A673 (cell line): Measurements from ENCODE around the gene GSC. TPM values are rescaled to one million over a fixed set of nuclear protein-coding genes. Genes with fewer than 3 reads are reported as not detected.

ENCODE experiments used
- BruUV-seq: library from RNA; stranded (reverse); fragments of 400-500 nt; replicated peaks from 2 replicates; lab custom pipeline; 2021; lab: Mats Ljungman, UMichigan
- CTCF ChIA-PET: fragments of 300-600 bp; sonication (Branson Sonifier 250); formaldehyde crosslinking; loops from one replicate; lab custom pipeline; 2022; ENCODE audit warnings: antibody characterized with exemption; lab: Charles Lee
- POLR2A ChIA-PET: fragments of 300-600 bp; sonication (Branson Sonifier 250); formaldehyde crosslinking; loops from one replicate; lab custom pipeline; 2022; ENCODE audit warnings: antibody characterized with exemption; ENCODE audit not compliant: low non-redundant PET; lab: Charles Lee
- DNase-seq: peaks from one replicate; pipeline ENCODE4 v3.0.0-alpha.2; 2015; ENCODE audit warnings: low spot score
- H3K27ac ChIP-seq: fragments of 200-600 bp; sonication (generic); 2 replicates; pipeline ENCODE4 v1.5.1; 2016; ENCODE audit warnings: mixed run types, low read depth, mild to moderate bottlenecking, mixed read lengths, antibody characterized with exemption, low read length; ENCODE audit not compliant: poor library complexity, severe bottlenecking
- H3K27me3 ChIP-seq: fragments of 200-600 bp; sonication (generic); replicated peaks from 2 replicates; pipeline ENCODE4 v1.6.1; 2017; ENCODE audit warnings: mixed run types, low read depth, mild to moderate bottlenecking, mixed read lengths, antibody characterized with exemption, low read length; ENCODE audit not compliant: insufficient read depth, poor library complexity
- H3K36me3 ChIP-seq: fragments of 200-600 bp; sonication (generic); 2 replicates; pipeline ENCODE4 v1.6.1; 2016; ENCODE audit warnings: mixed run types, mild to moderate bottlenecking, mixed read lengths, antibody characterized with exemption, low read length; ENCODE audit not compliant: insufficient read depth, poor library complexity, severe bottlenecking
- H3K4me1 ChIP-seq: fragments of 200-600 bp; sonication (generic); 2 replicates; pipeline ENCODE4 v1.6.1; 2017; ENCODE audit warnings: mixed run types, mild to moderate bottlenecking, mixed read lengths, antibody characterized with exemption, low read length; ENCODE audit not compliant: insufficient read depth, poor library complexity, severe bottlenecking
- H3K4me3 ChIP-seq: fragments of 200-600 bp; sonication (generic); 2 replicates; pipeline ENCODE4 v1.5.1; 2016; ENCODE audit warnings: low read depth, mixed run types, mild to moderate bottlenecking, mixed read lengths, low read length; ENCODE audit not compliant: poor library complexity, severe bottlenecking
- H3K9me3 ChIP-seq: fragments of 200-600 bp; sonication (generic); 2 replicates; pipeline ENCODE4 v1.6.1; 2016; ENCODE audit warnings: mixed run types, low read depth, mild to moderate bottlenecking, mixed read lengths, antibody characterized with exemption, low read length; ENCODE audit not compliant: poor library complexity, severe bottlenecking
- EZH2 ChIP-seq: fragments of 200-600 bp; sonication (generic); IDR thresholded peaks from 2 replicates; pipeline ENCODE4 v1.6.1; 2017; ENCODE audit warnings: borderline replicate concordance, low read depth, mild to moderate bottlenecking, mixed read lengths, antibody characterized with exemption, low read length; ENCODE audit not compliant: poor library complexity, severe bottlenecking
- intact Hi-C: fragments of 100-400 bp; cut with micrococcal nuclease; formaldehyde crosslinking; loops from one replicate; pipeline ENCODE4 v1.10.0; 2022; ENCODE audit not compliant: unreplicated experiment
- total RNA-seq: library from RNA; stranded (reverse); gene quantifications from 2 replicates; pipeline ENCODE4 v1.2.3, GENCODE V29; 2021
- TF ChIP-seq, protein P1 (sequence below): fragments of 300-800, 200-600 bp; sonication (generic); conservative IDR thresholded peaks from 2 replicates; pipeline ENCODE4 v1.5.1; 2017; ENCODE audit warnings: low read depth, mild to moderate bottlenecking, antibody characterized with exemption, low read length, moderate library complexity, mixed read lengths

GSC gene
- total RNA-seq, 1 experiment from 2014 or later: 4.2 TPM

DNA sequence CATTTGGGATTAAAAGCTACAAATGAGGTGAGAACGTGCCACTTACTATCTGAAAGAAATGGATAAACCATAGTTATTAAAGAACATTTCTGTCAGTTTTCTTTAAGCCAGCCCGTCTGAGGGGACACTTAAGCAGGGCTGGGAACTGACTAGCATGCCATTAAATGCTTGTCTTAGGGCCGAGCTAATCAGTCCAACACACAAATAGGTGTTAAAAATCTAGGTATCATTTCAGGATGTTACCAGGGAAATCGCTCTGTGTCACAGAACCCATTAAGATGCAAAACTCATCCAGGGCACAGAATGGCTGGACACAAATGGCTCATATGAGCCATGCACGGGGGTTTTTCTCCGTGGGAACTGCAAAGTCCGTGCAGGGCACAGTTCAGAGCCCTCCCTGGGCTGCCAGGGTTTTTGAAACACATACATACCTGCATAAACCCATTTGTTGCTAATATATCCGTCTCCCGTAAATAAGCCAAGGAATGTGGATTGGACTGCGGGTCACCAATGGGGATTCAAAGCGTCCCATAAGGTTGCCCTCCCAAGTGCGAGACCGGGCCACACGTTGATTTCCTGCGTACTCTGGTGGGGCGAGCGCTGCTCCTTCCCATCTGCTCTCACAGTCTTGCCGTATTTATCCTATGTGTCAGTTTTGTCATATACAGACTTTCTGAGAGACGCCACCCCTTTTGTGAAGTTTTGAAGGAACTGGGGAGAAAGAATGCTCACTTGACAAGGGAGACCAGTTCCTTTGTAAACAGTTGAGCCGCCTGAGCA is 5.4 kb upstream of the GSC start:
- Histone ChIP-seq H3K27me3 (peaks cover 5% of the 10 kb centered on the region), H3K27ac (no peak overlapping the region), H3K4me1 (peaks cover 11% of the 10 kb centered on the region), H3K4me3 (no peak overlapping the region), H3K36me3 (no peaks in the 10 kb centered on the region), H3K9me3 (no peaks in the 10 kb centered on the region)
- ChIA-PET POLR2A (no interaction called here), CTCF (no interaction called here)
- BruUV-seq: no TSS peak
- intact Hi-C loops: no loop called here
- no peak for DNase-seq
- TF ChIP-seq, protein P1, sequence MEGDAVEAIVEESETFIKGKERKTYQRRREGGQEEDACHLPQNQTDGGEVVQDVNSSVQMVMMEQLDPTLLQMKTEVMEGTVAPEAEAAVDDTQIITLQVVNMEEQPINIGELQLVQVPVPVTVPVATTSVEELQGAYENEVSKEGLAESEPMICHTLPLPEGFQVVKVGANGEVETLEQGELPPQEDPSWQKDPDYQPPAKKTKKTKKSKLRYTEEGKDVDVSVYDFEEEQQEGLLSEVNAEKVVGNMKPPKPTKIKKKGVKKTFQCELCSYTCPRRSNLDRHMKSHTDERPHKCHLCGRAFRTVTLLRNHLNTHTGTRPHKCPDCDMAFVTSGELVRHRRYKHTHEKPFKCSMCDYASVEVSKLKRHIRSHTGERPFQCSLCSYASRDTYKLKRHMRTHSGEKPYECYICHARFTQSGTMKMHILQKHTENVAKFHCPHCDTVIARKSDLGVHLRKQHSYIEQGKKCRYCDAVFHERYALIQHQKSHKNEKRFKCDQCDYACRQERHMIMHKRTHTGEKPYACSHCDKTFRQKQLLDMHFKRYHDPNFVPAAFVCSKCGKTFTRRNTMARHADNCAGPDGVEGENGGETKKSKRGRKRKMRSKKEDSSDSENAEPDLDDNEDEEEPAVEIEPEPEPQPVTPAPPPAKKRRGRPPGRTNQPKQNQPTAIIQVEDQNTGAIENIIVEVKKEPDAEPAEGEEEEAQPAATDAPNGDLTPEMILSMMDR: no peak
- no peak for TF ChIP-seq EZH2

- Histone ChIP-seq H3K9me3 (no peaks in the 10 kb centered on the region), H3K4me3 (no peak overlapping the region), H3K27ac (no peak overlapping the region), H3K27me3 (peaks cover 7% of the 10 kb centered on the region), H3K4me1 (peaks cover 10% of the 10 kb centered on the region), H3K36me3 (no peaks in the 10 kb centered on the region)
- intact Hi-C loops: no loop called here
- DNase-seq: no peak
- TF ChIP-seq, protein P1: no peak
- TF ChIP-seq EZH2: no peak
- BruUV-seq: no TSS peak
- ChIA-PET CTCF (no interaction called here), POLR2A (interaction anchor here (0.6 kb wide), 1 partner anchor 142 kb away, joined by 3 read pairs; no protein-coding TSS in a partner anchor)
Observed at GRCh38 chr14:94774344-94775090, 4.6 kb upstream of the GSC start.

DNA sequence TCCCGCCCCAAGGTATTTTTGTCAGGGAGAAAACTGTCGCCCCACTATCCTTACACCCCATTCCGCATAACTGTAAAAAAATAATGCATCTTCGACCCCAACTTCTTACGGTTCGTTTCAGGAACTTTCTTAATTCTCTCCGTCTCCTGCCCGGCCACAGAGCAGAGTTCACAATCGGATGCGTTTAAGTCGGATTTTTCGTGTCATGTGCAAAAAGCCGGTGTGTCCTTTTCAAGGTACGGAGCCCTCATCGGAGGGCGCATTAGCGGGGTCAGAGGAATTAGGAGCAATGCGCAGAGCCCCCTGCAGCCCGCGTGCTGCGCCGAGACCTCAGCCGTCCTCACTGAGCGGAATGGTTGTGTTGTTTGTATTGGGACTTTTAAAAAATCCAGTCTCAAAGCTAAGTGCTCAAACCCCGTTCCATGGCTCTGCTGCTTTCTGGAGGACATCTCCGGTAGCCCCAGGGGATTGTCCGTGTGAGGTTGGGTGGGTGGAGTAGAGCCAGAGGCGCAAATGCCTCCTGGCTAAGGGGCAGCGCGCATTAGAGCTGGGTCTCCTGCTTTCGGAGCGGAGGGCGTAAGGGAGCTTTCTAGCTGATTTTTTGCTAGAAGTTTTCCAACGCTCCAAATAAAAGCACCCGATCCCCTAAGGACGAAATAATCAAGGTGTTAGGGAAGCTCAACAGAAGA is 3.9 kb upstream of the GSC start:
- Histone ChIP-seq H3K9me3 (no peaks in the 10 kb centered on the region), H3K36me3 (no peaks in the 10 kb centered on the region), H3K27ac (no peak overlapping the region), H3K4me1 (peaks cover 10% of the 10 kb centered on the region), H3K27me3 (peaks cover 14% of the 10 kb centered on the region), H3K4me3 (no peak overlapping the region)
- no peak for DNase-seq
- ChIA-PET POLR2A (no interaction called here), CTCF (no interaction called here)
- no peak for TF ChIP-seq EZH2
- TF ChIP-seq, protein P1: no peak
- BruUV-seq: no TSS peak
- intact Hi-C loops: no loop called here
